ENCODE results near the gene TP53. TPM values are rescaled to one million over a fixed set of nuclear protein-coding genes. Genes with fewer than 3 reads are reported as not detected.

Gene TP53
- total RNA-seq, 1 experiment from 2014 or later: 181 TPM

DNA sequence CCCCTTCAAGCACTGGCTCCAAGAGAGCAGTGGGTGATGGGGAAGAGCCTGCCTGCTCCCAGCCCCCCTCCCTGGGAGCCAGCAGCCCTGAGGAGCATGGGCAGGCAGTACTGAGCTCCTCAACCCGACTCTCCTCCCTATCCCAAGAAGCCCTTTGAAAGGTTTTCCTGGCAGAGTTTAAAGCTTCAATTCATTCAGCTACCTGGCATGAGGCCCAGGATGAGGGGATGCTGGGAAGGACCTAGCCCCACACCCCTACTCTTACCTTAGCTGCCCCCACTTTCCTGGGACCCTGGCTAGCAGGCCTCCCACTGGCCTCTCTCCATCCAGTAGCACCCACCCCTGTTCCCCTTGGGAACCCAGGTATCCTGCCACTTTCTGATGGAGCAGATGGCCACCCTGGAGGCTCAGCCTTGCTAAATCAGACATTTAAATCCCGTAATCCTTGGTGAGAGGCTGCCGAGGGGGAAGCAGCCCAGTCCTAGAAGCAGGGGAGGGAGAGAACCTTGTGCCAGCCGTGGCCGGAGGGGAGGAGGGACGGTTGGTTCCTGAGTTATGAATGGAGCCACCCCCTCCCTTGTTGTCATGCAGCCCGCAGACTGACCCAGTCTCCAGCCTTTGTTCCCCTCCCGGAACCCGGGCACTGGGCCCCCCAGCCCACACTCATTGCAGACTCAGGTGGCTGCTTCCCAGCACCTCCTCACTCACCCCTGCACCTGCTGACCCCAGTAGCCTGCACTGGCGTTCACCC is 19.5 kb downstream of the TP53 start:
- CTCF ChIA-PET: interaction anchor here (0.6 to 1.4 kb wide), 5 partner anchors 8 to 77 kb away, joined by 3 to 4 read pairs (median 3); partner anchors contain the start of gene SAT2
- H3K4me3 Mint-ChIP-seq (ENCODE audit: unreplicated experiment): no peak overlapping the region
- POLR2A ChIA-PET: interaction anchor here (0.6 to 1.4 kb wide), 2 partner anchors 8 to 543 kb away, joined by 3 to 4 read pairs; no protein-coding TSS in a partner anchor
- intact Hi-C loops (cut with micrococcal nuclease): no loop called here
- H3K9me3 Mint-ChIP-seq (ENCODE audit: unreplicated experiment): no peaks in the 10 kb centered on the region
- H3K27me3 Mint-ChIP-seq (ENCODE audit: insufficient read depth, unreplicated experiment): no peaks in the 10 kb centered on the region
- TF ChIP-seq, protein P1, sequence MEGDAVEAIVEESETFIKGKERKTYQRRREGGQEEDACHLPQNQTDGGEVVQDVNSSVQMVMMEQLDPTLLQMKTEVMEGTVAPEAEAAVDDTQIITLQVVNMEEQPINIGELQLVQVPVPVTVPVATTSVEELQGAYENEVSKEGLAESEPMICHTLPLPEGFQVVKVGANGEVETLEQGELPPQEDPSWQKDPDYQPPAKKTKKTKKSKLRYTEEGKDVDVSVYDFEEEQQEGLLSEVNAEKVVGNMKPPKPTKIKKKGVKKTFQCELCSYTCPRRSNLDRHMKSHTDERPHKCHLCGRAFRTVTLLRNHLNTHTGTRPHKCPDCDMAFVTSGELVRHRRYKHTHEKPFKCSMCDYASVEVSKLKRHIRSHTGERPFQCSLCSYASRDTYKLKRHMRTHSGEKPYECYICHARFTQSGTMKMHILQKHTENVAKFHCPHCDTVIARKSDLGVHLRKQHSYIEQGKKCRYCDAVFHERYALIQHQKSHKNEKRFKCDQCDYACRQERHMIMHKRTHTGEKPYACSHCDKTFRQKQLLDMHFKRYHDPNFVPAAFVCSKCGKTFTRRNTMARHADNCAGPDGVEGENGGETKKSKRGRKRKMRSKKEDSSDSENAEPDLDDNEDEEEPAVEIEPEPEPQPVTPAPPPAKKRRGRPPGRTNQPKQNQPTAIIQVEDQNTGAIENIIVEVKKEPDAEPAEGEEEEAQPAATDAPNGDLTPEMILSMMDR (IDR thresholded peaks at IDR 0.05; ENCODE audit: unreplicated experiment): no peak
- BruUV-seq (replicated peaks): no TSS peak
- no peaks in the 10 kb centered on the region for H3K4me1 Mint-ChIP-seq (ENCODE audit: insufficient read depth, unreplicated experiment)
- peaks cover 50% of the 10 kb centered on the region for H3K36me3 Mint-ChIP-seq (ENCODE audit: insufficient read depth, unreplicated experiment)
- H3K27ac Mint-ChIP-seq (ENCODE audit: low read depth, unreplicated experiment): no peak overlapping the region
- no peak for DNase-seq (ENCODE audit: unreplicated experiment)

DNA sequence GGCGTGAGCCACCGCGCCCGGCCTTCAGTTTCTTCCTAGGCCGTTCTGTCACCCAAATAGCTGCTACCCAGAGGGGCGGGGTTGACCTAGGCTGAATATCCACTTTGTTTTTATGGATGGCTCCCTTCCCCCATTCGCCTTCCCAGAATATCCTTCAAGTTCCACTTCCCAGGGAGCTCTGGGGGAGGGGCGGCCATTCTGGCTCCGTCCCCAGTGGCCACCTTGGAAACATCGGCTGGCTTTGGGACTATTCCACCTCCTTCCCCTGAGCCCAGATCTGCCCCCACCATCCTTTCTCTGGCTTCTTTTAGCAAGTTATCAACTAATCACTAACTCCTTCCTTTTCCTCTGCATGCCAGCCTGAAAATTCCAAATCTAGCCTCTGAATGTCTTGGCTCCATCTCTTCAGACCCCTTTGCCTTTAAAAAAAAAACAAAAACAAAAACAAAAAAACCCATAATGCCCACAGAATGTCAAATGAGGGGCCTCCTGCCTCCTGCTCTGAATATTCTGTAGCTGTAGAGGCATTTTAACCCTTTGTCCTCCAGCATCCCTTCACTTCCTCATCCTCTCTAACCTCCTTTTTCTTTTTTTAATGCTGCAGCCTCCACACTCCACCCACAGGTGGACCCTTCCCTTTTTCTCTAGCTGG is 30.2 kb downstream of the TP53 start:
- no peak overlapping the region for H3K4me3 Mint-ChIP-seq (ENCODE audit: unreplicated experiment)
- POLR2A ChIA-PET: interaction anchor here (1.8 kb wide), 1 partner anchor 29 kb away, joined by 5 read pairs; no protein-coding TSS in a partner anchor
- H3K4me1 Mint-ChIP-seq (ENCODE audit: insufficient read depth, unreplicated experiment): peaks cover 6% of the 10 kb centered on the region
- CTCF ChIA-PET: interaction anchor here (0.6 to 1.6 kb wide), 4 partner anchors 10 to 31 kb away, joined by 3 to 4 read pairs (median 4); no protein-coding TSS in a partner anchor
- no peaks in the 10 kb centered on the region for H3K9me3 Mint-ChIP-seq (ENCODE audit: unreplicated experiment)
- BruUV-seq (replicated peaks): no TSS peak
- H3K27ac Mint-ChIP-seq (ENCODE audit: low read depth, unreplicated experiment): no peak overlapping the region
- intact Hi-C loops (cut with micrococcal nuclease): no loop called here
- TF ChIP-seq, protein P1 (IDR thresholded peaks at IDR 0.05; ENCODE audit: unreplicated experiment): no peak
- H3K36me3 Mint-ChIP-seq (ENCODE audit: insufficient read depth, unreplicated experiment): no peaks in the 10 kb centered on the region
- peaks cover 50% of the 10 kb centered on the region for H3K27me3 Mint-ChIP-seq (ENCODE audit: insufficient read depth, unreplicated experiment)
- no peak for DNase-seq (ENCODE audit: unreplicated experiment)

DNA sequence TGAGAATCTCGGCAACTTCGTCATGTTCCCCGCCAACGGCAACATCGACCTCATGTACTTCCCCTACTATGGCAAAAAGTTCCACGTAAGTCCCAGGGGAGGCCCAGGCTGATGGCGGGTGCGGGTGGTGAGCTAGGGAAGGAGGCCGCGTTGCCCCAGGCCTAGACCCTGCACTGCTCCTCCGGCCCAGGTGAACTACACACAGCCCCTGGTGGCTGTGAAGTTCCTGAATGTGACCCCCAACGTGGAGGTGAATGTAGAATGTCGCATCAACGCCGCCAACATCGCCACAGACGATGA is 31.8 kb downstream of the TP53 start:
- Mint-ChIP-seq H3K4me3 (ENCODE audit: unreplicated experiment) (no peak overlapping the region), H3K36me3 (ENCODE audit: insufficient read depth, unreplicated experiment) (peaks cover 5% of the 10 kb centered on the region), H3K9me3 (ENCODE audit: unreplicated experiment) (no peaks in the 10 kb centered on the region), H3K27ac (ENCODE audit: low read depth, unreplicated experiment) (no peak overlapping the region), H3K27me3 (ENCODE audit: insufficient read depth, unreplicated experiment) (peaks cover 66% of the 10 kb centered on the region), H3K4me1 (ENCODE audit: insufficient read depth, unreplicated experiment) (peaks cover 13% of the 10 kb centered on the region)
- intact Hi-C loops (cut with micrococcal nuclease): no loop called here
- TF ChIP-seq, protein P1 (IDR thresholded peaks at IDR 0.05; ENCODE audit: unreplicated experiment): no peak
- ChIA-PET POLR2A (no interaction called here), CTCF (no interaction called here)
- no TSS peak for BruUV-seq (replicated peaks)
- no peak for DNase-seq (ENCODE audit: unreplicated experiment)

DNA sequence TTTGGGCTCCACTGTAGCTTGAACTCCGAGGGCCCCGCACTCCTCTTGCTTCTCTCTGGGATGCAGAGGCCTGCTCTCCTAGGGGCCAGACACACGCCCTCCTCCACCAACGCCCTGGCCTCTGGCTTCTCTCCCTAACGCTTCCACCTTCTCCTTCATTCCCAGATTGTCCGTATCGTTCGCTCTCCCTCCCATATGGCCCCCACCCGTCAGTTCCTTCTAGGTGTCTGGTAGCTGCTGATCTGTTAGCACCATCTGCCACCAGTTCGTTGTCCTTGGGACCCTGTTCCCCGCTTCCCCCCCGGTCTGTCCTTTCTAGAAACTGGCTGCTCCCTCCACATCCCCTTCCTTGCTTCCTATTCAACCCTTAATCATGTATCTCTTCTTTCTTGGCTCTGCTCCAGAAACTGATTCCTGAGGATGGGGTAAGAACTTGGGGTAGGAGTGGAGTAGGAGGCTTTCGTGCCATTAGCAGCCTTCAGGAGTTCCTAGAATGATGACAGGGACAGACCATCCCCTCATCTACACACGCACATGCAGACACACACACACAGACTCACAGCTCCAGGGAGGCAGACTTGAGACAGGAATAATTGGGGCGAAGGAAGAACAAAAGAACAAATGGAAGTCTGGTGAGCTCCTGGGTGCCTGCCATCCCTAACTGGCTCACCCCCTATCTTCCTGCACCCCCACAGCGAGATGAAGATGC is 32.3 kb downstream of the TP53 start:
- Mint-ChIP-seq H3K4me3 (ENCODE audit: unreplicated experiment) (no peak overlapping the region), H3K4me1 (ENCODE audit: insufficient read depth, unreplicated experiment) (peaks cover 18% of the 10 kb centered on the region), H3K27ac (ENCODE audit: low read depth, unreplicated experiment) (no peak overlapping the region), H3K27me3 (ENCODE audit: insufficient read depth, unreplicated experiment) (peaks cover 71% of the 10 kb centered on the region), H3K9me3 (ENCODE audit: unreplicated experiment) (no peaks in the 10 kb centered on the region), H3K36me3 (ENCODE audit: insufficient read depth, unreplicated experiment) (peaks cover 5% of the 10 kb centered on the region)
- POLR2A ChIA-PET: interaction anchor here (0.5 to 1.1 kb wide), 2 partner anchors 28 to 33 kb away, joined by 3 read pairs; partner anchors contain the start of genes SAT2 and WRAP53
- intact Hi-C loops (cut with micrococcal nuclease): no loop called here
- DNase-seq (ENCODE audit: unreplicated experiment): no peak
- TF ChIP-seq, protein P1 (IDR thresholded peaks at IDR 0.05; ENCODE audit: unreplicated experiment): no peak
- CTCF ChIA-PET: interaction anchor here (0.6 to 1.1 kb wide), 2 partner anchors 15 to 23 kb away, joined by 5 read pairs; no protein-coding TSS in a partner anchor
- BruUV-seq (replicated peaks): no TSS peak

All from MCF 10A (cell line).